ENCODE data around the gene ADGRL1. TPM values are rescaled to one million over a fixed set of nuclear protein-coding genes. Genes with fewer than 3 reads are reported as not detected.

The ADGRL1 gene
- total RNA-seq, 2 experiments from 2014 or later: 12.5 to 14.0 TPM

GRCh38 chr19:14135985-14136508 is 69.9 kb downstream of the ADGRL1 start:
- ChIA-PET CTCF (interaction anchor here (0.6 to 3.1 kb wide), 78 partner anchors 9 to 523 kb away, joined by 3 to 27 read pairs (median 6); partner anchors contain the start of genes ADGRE5, MISP3 and PRKACA), POLR2A (interaction anchor here (0.5 to 1.0 kb wide), 2 partner anchors 181 to 344 kb away, joined by 3 read pairs; no protein-coding TSS in a partner anchor)
- Mint-ChIP-seq H3K27ac (peak overlapping the region; percentile 93), H3K9me3 (no peaks in the 10 kb centered on the region), H3K4me3 (peak overlapping the region; percentile 81), H3K4me1 (peaks cover 43% of the 10 kb centered on the region), H3K36me3 (ENCODE audit: low read depth) (peaks cover 36% of the 10 kb centered on the region), H3K27me3 (no peaks in the 10 kb centered on the region)
- no peak for DNase-seq

- no peaks in the 10 kb centered on the region for H3K27me3 Mint-ChIP-seq
- peak overlapping the region; percentile 81 for H3K4me3 Mint-ChIP-seq
- H3K9me3 Mint-ChIP-seq: no peaks in the 10 kb centered on the region
- ChIA-PET POLR2A (no interaction called here), CTCF (interaction anchor here (1.0 to 3.1 kb wide), 9 partner anchors 10 to 378 kb away, joined by 3 to 27 read pairs (median 6); partner anchors contain the start of genes MISP3 and PRKACA)
- peak overlapping the region; percentile 90 for H3K27ac Mint-ChIP-seq
- no peak for DNase-seq
- H3K36me3 Mint-ChIP-seq (ENCODE audit: low read depth): peaks cover 36% of the 10 kb centered on the region
- H3K4me1 Mint-ChIP-seq: peaks cover 41% of the 10 kb centered on the region
Measured at GRCh38 chr19:14135355-14135754, 70.6 kb downstream of the ADGRL1 start.

- H3K9me3 Mint-ChIP-seq: no peaks in the 10 kb centered on the region
- no peak for DNase-seq
- POLR2A ChIA-PET: interaction anchor here (0.6 kb wide), 1 partner anchor 50 kb away, joined by 3 read pairs; no protein-coding TSS in a partner anchor
- H3K27me3 Mint-ChIP-seq: no peaks in the 10 kb centered on the region
- peaks cover 27% of the 10 kb centered on the region for H3K36me3 Mint-ChIP-seq (ENCODE audit: low read depth)
- CTCF ChIA-PET: interaction anchor here (0.6 to 3.2 kb wide), 2 partner anchors 9 to 375 kb away, joined by 3 to 12 read pairs; partner anchors contain the start of gene ASF1B
- H3K4me1 Mint-ChIP-seq: peaks cover 9% of the 10 kb centered on the region
- no peak overlapping the region for H3K4me3 Mint-ChIP-seq
- H3K27ac Mint-ChIP-seq: no peak overlapping the region
Measured at GRCh38 chr19:14127929-14128509, 78.0 kb downstream of the ADGRL1 start.

- no peaks in the 10 kb centered on the region for H3K9me3 Mint-ChIP-seq
- ChIA-PET CTCF (interaction anchor here (3.2 kb wide), 1 partner anchor 10 kb away, joined by 12 read pairs; the partner anchor contains the start of gene ASF1B), POLR2A (interaction anchor here (0.7 kb wide), 1 partner anchor 10 kb away, joined by 3 read pairs; the partner anchor contains the start of gene PRKACA)
- H3K36me3 Mint-ChIP-seq (ENCODE audit: low read depth): peaks cover 28% of the 10 kb centered on the region
- H3K27me3 Mint-ChIP-seq: no peaks in the 10 kb centered on the region
- H3K4me3 Mint-ChIP-seq: no peak overlapping the region
- peaks cover 9% of the 10 kb centered on the region for H3K4me1 Mint-ChIP-seq
- DNase-seq: no peak
- peak overlapping the region; percentile 27 for H3K27ac Mint-ChIP-seq
Measured at GRCh38 chr19:14127176-14127575, 78.8 kb downstream of the ADGRL1 start.

GRCh38 chr19:14122924-14123323 is 83.0 kb downstream of the ADGRL1 start:
- H3K36me3 Mint-ChIP-seq (ENCODE audit: low read depth): peaks cover 30% of the 10 kb centered on the region
- H3K9me3 Mint-ChIP-seq: no peaks in the 10 kb centered on the region
- no peak overlapping the region for H3K27ac Mint-ChIP-seq
- DNase-seq: no peak
- no peak overlapping the region for H3K4me3 Mint-ChIP-seq
- no peaks in the 10 kb centered on the region for H3K27me3 Mint-ChIP-seq
- CTCF ChIA-PET: interaction anchor here (0.6 to 2.1 kb wide), 5 partner anchors 10 to 119 kb away, joined by 3 to 20 read pairs (median 4); partner anchors contain the start of gene ASF1B
- POLR2A ChIA-PET: interaction anchor here (0.6 to 0.8 kb wide), 2 partner anchors 47 to 240 kb away, joined by 3 read pairs; no protein-coding TSS in a partner anchor
- peaks cover 16% of the 10 kb centered on the region for H3K4me1 Mint-ChIP-seq

GRCh38 chr19:14120497-14120780 is 85.5 kb downstream of the ADGRL1 start:
- CTCF ChIA-PET: interaction anchor here (0.7 to 3.6 kb wide), 3 partner anchors 14 to 551 kb away, joined by 3 to 12 read pairs (median 3); partner anchors contain the start of gene ASF1B
- Mint-ChIP-seq H3K4me3 (no peak overlapping the region), H3K4me1 (peaks cover 30% of the 10 kb centered on the region), H3K9me3 (no peaks in the 10 kb centered on the region), H3K27ac (no peak overlapping the region), H3K36me3 (ENCODE audit: low read depth) (peaks cover 25% of the 10 kb centered on the region), H3K27me3 (no peaks in the 10 kb centered on the region)
- DNase-seq: no peak
- POLR2A ChIA-PET: no interaction called here

GRCh38 chr19:14119644-14120496 is 86.1 kb downstream of the ADGRL1 start:
- Mint-ChIP-seq H3K27me3 (no peaks in the 10 kb centered on the region), H3K9me3 (no peaks in the 10 kb centered on the region), H3K4me1 (peaks cover 36% of the 10 kb centered on the region), H3K27ac (peak overlapping the region; percentile 13), H3K4me3 (no peak overlapping the region), H3K36me3 (ENCODE audit: low read depth) (peaks cover 23% of the 10 kb centered on the region)
- ChIA-PET POLR2A (no interaction called here), CTCF (interaction anchor here (3.6 kb wide), 1 partner anchor 17 kb away, joined by 12 read pairs; the partner anchor contains the start of gene ASF1B)
- DNase-seq: no peak

GRCh38 chr19:14119146-14119545 is 86.8 kb downstream of the ADGRL1 start:
- Mint-ChIP-seq H3K9me3 (no peaks in the 10 kb centered on the region), H3K27me3 (no peaks in the 10 kb centered on the region), H3K27ac (no peak overlapping the region), H3K36me3 (ENCODE audit: low read depth) (peaks cover 16% of the 10 kb centered on the region), H3K4me1 (peaks cover 40% of the 10 kb centered on the region), H3K4me3 (peak overlapping the region; percentile 78)
- ChIA-PET POLR2A (no interaction called here), CTCF (interaction anchor here (3.6 kb wide), 1 partner anchor 18 kb away, joined by 12 read pairs; the partner anchor contains the start of gene ASF1B)
- no peak for DNase-seq

GRCh38 chr19:14118165-14119051 is 87.6 kb downstream of the ADGRL1 start:
- H3K9me3 Mint-ChIP-seq: no peaks in the 10 kb centered on the region
- H3K4me1 Mint-ChIP-seq: peaks cover 43% of the 10 kb centered on the region
- H3K27me3 Mint-ChIP-seq: no peaks in the 10 kb centered on the region
- CTCF ChIA-PET: interaction anchor here (0.6 to 3.6 kb wide), 3 partner anchors 18 to 207 kb away, joined by 4 to 17 read pairs (median 12); partner anchors contain the start of gene ASF1B
- peak overlapping the region; percentile 90 for H3K4me3 Mint-ChIP-seq
- peaks cover 14% of the 10 kb centered on the region for H3K36me3 Mint-ChIP-seq (ENCODE audit: low read depth)
- H3K27ac Mint-ChIP-seq: peak overlapping the region; percentile 82
- DNase-seq: peak; percentile 46
- POLR2A ChIA-PET: no interaction called here

- peaks cover 48% of the 10 kb centered on the region for H3K4me1 Mint-ChIP-seq
Measured at GRCh38 chr19:14117668-14118164, 88.3 kb downstream of the ADGRL1 start, which contains the start of gene PRKACA. PRKACA (minus strand) TSS chr19:14117762; CDS start chr19:14117547, 215 bp downstream.

GRCh38 chr19:14116918-14117578 is 88.9 kb downstream of the ADGRL1 start:
- peaks cover 55% of the 10 kb centered on the region for H3K4me1 Mint-ChIP-seq
- POLR2A ChIA-PET: interaction anchor here (0.5 to 0.7 kb wide), 3 partner anchors 10 to 60 kb away, joined by 3 read pairs; no protein-coding TSS in a partner anchor

More at GRCh38 chr19:14117668-14118164, 88.3 kb downstream of the ADGRL1 start, which contains the start of gene PRKACA:
- POLR2A ChIA-PET: interaction anchor here (0.5 to 0.7 kb wide), 3 partner anchors 10 to 60 kb away, joined by 3 read pairs; no protein-coding TSS in a partner anchor
- H3K4me3 Mint-ChIP-seq: peak within 1 kb of the TSS; percentile 90
- H3K9me3 Mint-ChIP-seq: no peaks in the 10 kb centered on the region
- peak within 1 kb of the TSS; percentile 85 for H3K27ac Mint-ChIP-seq
- H3K36me3 Mint-ChIP-seq (ENCODE audit: low read depth): peaks cover 10% of the 10 kb centered on the region
- CTCF ChIA-PET: interaction anchor here (3.3 kb wide), 1 partner anchor 18 kb away, joined by 17 read pairs; the partner anchor contains the start of gene ASF1B
- DNase-seq: peak; percentile 98
- no peaks in the 10 kb centered on the region for H3K27me3 Mint-ChIP-seq

More at GRCh38 chr19:14116918-14117578, 88.9 kb downstream of the ADGRL1 start:
- Mint-ChIP-seq H3K9me3 (no peaks in the 10 kb centered on the region), H3K27me3 (no peaks in the 10 kb centered on the region), H3K36me3 (ENCODE audit: low read depth) (peaks cover 7% of the 10 kb centered on the region), H3K4me3 (peak overlapping the region; percentile 85), H3K27ac (peak overlapping the region; percentile 69)
- DNase-seq: peak; percentile 18
- CTCF ChIA-PET: interaction anchor here (3.3 kb wide), 1 partner anchor 19 kb away, joined by 17 read pairs; the partner anchor contains the start of gene ASF1B

Measured in activated CD4-positive, alpha-beta T cell treated with anti-CD3 and anti-CD28 coated beads, Interleukin-2, amount 10 ng/mL, durations not matched to agents 7 days and 5 days (primary cell).